ENCODE data around the gene ZBTB22. TPM values are rescaled to one million over a fixed set of nuclear protein-coding genes. Genes with fewer than 3 reads are reported as not detected.

Gene ZBTB22
- total RNA-seq, 5 donors from 2014 or later (not counting 1 experiment from before 2014, with no cell fraction given), result 17.6 to 32.0 (median 26.3) TPM

GRCh38 chr6:33279971-33280511, 37.5 kb downstream of the ZBTB22 start:
- ATAC-seq (replicated peaks in 1 of 4) (no peak), DNase-seq (peak in 2 of 35 experiments; percentile 27 to 43)
- peaks cover 10 to 62% of the 10 kb centered on the region in 2 donors for H3K36me3 ChIP-seq (ENCODE audit: control insufficient read depth in 2 of 2, extremely low read depth in 1 of 2, insufficient read depth in 1 of 2, low read length in 1 of 2)
- Mint-ChIP-seq H3K27me3 (no peaks in the 10 kb centered on the region), H3K27ac (peak overlapping the region; percentile 49 to 68), H3K9me3 (no peaks in the 10 kb centered on the region), H3K4me1 (peaks cover 37 to 48% (median 39%) of the 10 kb centered on the region in 3 donors), H3K4me3 (no peak overlapping the region), H3K36me3 (peaks cover 27% of the 10 kb centered on the region)
- no peak overlapping the region for H3K27ac ChIP-seq (ENCODE audit: low read length)
- no peak overlapping the region for H3K4me3 ChIP-seq (ENCODE audit: control insufficient read depth in 1 of 2, extremely low read depth in 1 of 2, low read length in 1 of 2)
- ChIA-PET POLR2A (no interaction called here), CTCF (no interaction called here)
- 60% methylated on average over 1 of the region's 5 CpGs for WGBS (ENCODE audit: insufficient coverage)
- H3K9me3 ChIP-seq, result no peaks in the 10 kb centered on the region
- no peaks in the 10 kb centered on the region for H3K27me3 ChIP-seq (replicated peaks in 1 of 2; ENCODE audit: control insufficient read depth in 2 of 2, extremely low read depth in 1 of 2, insufficient read depth in 2 of 2, low read length in 1 of 2)
- peaks cover 9 to 53% of the 10 kb centered on the region in 2 experiments for H3K4me1 ChIP-seq (ENCODE audit: control insufficient read depth in 1 of 2, extremely low read depth in 1 of 2, insufficient read depth in 2 of 2, low read length in 2 of 2)

DNA sequence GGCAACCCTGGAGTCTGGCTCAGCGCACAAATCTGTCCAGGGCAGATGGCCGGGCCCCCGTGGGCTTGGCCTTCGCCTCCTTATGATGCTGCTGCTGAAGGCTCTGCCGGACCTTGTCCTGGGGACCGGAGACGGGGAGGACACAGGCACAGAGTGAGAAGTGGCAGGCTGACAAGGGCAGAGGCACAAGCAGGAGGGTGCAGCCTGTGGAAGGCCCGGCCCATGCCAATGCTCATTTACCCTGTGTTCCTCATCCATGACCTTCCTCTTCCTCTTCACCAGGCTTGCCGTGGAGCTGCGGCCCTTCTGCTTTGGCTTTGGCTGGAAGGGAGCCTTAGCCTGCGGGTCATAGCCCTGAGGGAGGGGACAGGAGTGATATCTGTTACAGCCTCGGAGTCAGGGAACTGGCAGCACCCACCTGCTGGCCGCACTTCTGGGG, 38.3 kb downstream of the ZBTB22 start:
- ATAC-seq (replicated peaks in 1 of 4), result no peak
- no peaks in the 10 kb centered on the region for H3K27me3 Mint-ChIP-seq
- Histone ChIP-seq H3K36me3 (ENCODE audit: control insufficient read depth in 2 of 2, extremely low read depth in 1 of 2, insufficient read depth in 1 of 2, low read length in 1 of 2) (peaks cover 10 to 67% of the 10 kb centered on the region in 2 donors), H3K4me1 (ENCODE audit: control insufficient read depth in 1 of 2, extremely low read depth in 1 of 2, insufficient read depth in 2 of 2, low read length in 2 of 2) (peaks cover 14 to 57% of the 10 kb centered on the region in 2 experiments), H3K9me3 (no peaks in the 10 kb centered on the region), H3K27ac (ENCODE audit: low read length) (peak overlapping the region; percentile 72), H3K4me3 (ENCODE audit: control insufficient read depth in 1 of 2, extremely low read depth in 1 of 2, low read length in 1 of 2) (no peak overlapping the region), H3K27me3 (replicated peaks in 1 of 2; ENCODE audit: control insufficient read depth in 2 of 2, extremely low read depth in 1 of 2, insufficient read depth in 2 of 2, low read length in 1 of 2) (no peaks in the 10 kb centered on the region)
- WGBS (ENCODE audit: insufficient coverage), result 93% methylated on average over 7 of the region's 13 CpGs
- no peak for DNase-seq
- H3K36me3 Mint-ChIP-seq, result peaks cover 32% of the 10 kb centered on the region
- ChIA-PET CTCF (no interaction called here), POLR2A (interaction anchor here in 1 of 2 donors (3.0 kb wide), 1 partner anchor 10 kb away, joined by 10 read pairs; the partner anchor contains the start of genes PFDN6 and WDR46)
- peak overlapping the region; percentile 49 to 68 for H3K27ac Mint-ChIP-seq
- peaks cover 44 to 55% (median 47%) of the 10 kb centered on the region in 3 donors for H3K4me1 Mint-ChIP-seq
- H3K4me3 Mint-ChIP-seq, result peak overlapping the region in 1 of 3 donors; percentile 31
- H3K9me3 Mint-ChIP-seq, result no peaks in the 10 kb centered on the region

GRCh38 chr6:33278810-33279209, 38.7 kb downstream of the ZBTB22 start:
- DNase-seq (no peak), ATAC-seq (replicated peaks in 1 of 4) (no peak)
- H3K36me3 Mint-ChIP-seq, result peaks cover 32% of the 10 kb centered on the region
- POLR2A ChIA-PET, result interaction anchor here in 1 of 2 donors (3.0 kb wide), 1 partner anchor 11 kb away, joined by 10 read pairs; the partner anchor contains the start of genes PFDN6 and WDR46
- WGBS (ENCODE audit: insufficient coverage), result 83% methylated on average over 1 of the region's 3 CpGs
- CTCF ChIA-PET, result interaction anchor here in 1 of 2 donors (0.6 to 1.9 kb wide), 2 partner anchors 10 to 39 kb away, joined by 5 to 6 read pairs; partner anchors contain the start of genes PFDN6, WDR46 and ZBTB22
- Histone ChIP-seq H3K4me3 (ENCODE audit: control insufficient read depth in 1 of 2, extremely low read depth in 1 of 2, low read length in 1 of 2) (no peak overlapping the region), H3K4me1 (ENCODE audit: control insufficient read depth in 1 of 2, extremely low read depth in 1 of 2, insufficient read depth in 2 of 2, low read length in 2 of 2) (peaks cover 18 to 62% of the 10 kb centered on the region in 2 experiments), H3K27me3 (replicated peaks in 1 of 2; ENCODE audit: control insufficient read depth in 2 of 2, extremely low read depth in 1 of 2, insufficient read depth in 2 of 2, low read length in 1 of 2) (no peaks in the 10 kb centered on the region), H3K36me3 (ENCODE audit: control insufficient read depth in 2 of 2, extremely low read depth in 1 of 2, insufficient read depth in 1 of 2, low read length in 1 of 2) (peaks cover 10 to 71% of the 10 kb centered on the region in 2 donors), H3K27ac (ENCODE audit: low read length) (peak overlapping the region; percentile 72), H3K9me3 (no peaks in the 10 kb centered on the region)
- no peaks in the 10 kb centered on the region for H3K27me3 Mint-ChIP-seq
- peak overlapping the region; percentile 94 to 96 for H3K27ac Mint-ChIP-seq
- H3K9me3 Mint-ChIP-seq, result no peaks in the 10 kb centered on the region
- peaks cover 49 to 57% (median 51%) of the 10 kb centered on the region in 3 donors for H3K4me1 Mint-ChIP-seq
- H3K4me3 Mint-ChIP-seq, result peak overlapping the region; percentile 90 to 94 (median 92)

- peaks cover 53 to 61% (median 55%) of the 10 kb centered on the region in 3 donors for H3K4me1 Mint-ChIP-seq
- DNase-seq (no peak), ATAC-seq (replicated peaks in 1 of 4) (no peak)
- CTCF ChIA-PET, result interaction anchor here in 1 of 2 donors (0.6 to 1.9 kb wide), 2 partner anchors 10 to 39 kb away, joined by 5 to 6 read pairs; partner anchors contain the start of genes PFDN6, WDR46 and ZBTB22
- H3K4me3 ChIP-seq (ENCODE audit: control insufficient read depth in 1 of 2, extremely low read depth in 1 of 2, low read length in 1 of 2), result peak overlapping the region in 1 of 2 donors; percentile 83
- H3K4me3 Mint-ChIP-seq, result peak overlapping the region; percentile 90 to 94 (median 92)
- 90% methylated on average over 7 of the region's 9 CpGs for WGBS (ENCODE audit: insufficient coverage)
- H3K27me3 ChIP-seq (replicated peaks in 1 of 2; ENCODE audit: control insufficient read depth in 2 of 2, extremely low read depth in 1 of 2, insufficient read depth in 2 of 2, low read length in 1 of 2), result no peaks in the 10 kb centered on the region
- H3K36me3 ChIP-seq (ENCODE audit: control insufficient read depth in 2 of 2, extremely low read depth in 1 of 2, insufficient read depth in 1 of 2, low read length in 1 of 2), result peaks cover 10 to 73% of the 10 kb centered on the region in 2 donors
- peaks cover 34% of the 10 kb centered on the region for H3K36me3 Mint-ChIP-seq
- H3K27me3 Mint-ChIP-seq, result no peaks in the 10 kb centered on the region
- no peaks in the 10 kb centered on the region for H3K9me3 Mint-ChIP-seq
- H3K9me3 ChIP-seq, result no peaks in the 10 kb centered on the region
- peak overlapping the region; percentile 72 for H3K27ac ChIP-seq (ENCODE audit: low read length)
- POLR2A ChIA-PET, result interaction anchor here in 1 of 2 donors (0.7 to 3.0 kb wide), 2 partner anchors 11 to 28 kb away, joined by 3 to 10 read pairs; partner anchors contain the start of genes PFDN6 and WDR46
- peak overlapping the region; percentile 94 to 96 for H3K27ac Mint-ChIP-seq
- peaks cover 22 to 66% of the 10 kb centered on the region in 2 experiments for H3K4me1 ChIP-seq (ENCODE audit: control insufficient read depth in 1 of 2, extremely low read depth in 1 of 2, insufficient read depth in 2 of 2, low read length in 2 of 2)
Measured at GRCh38 chr6:33278392-33278741, 39.2 kb downstream of the ZBTB22 start.

GRCh38 chr6:33277663-33278391, 39.7 kb downstream of the ZBTB22 start:
- CTCF ChIA-PET, result interaction anchor here (0.6 to 1.9 kb wide), 10 partner anchors 11 to 307 kb away, joined by 3 to 6 read pairs (median 4); partner anchors contain the start of genes PFDN6 (in 1 of the 2), RGL2 (in 1 of the 2) and WDR46 (in 1 of the 2)
- Histone ChIP-seq H3K36me3 (ENCODE audit: control insufficient read depth in 2 of 2, extremely low read depth in 1 of 2, insufficient read depth in 1 of 2, low read length in 1 of 2) (peaks cover 10 to 72% of the 10 kb centered on the region in 2 donors), H3K4me1 (ENCODE audit: control insufficient read depth in 1 of 2, extremely low read depth in 1 of 2, insufficient read depth in 2 of 2, low read length in 2 of 2) (peaks cover 28 to 72% of the 10 kb centered on the region in 2 experiments), H3K27me3 (replicated peaks in 1 of 2; ENCODE audit: control insufficient read depth in 2 of 2, extremely low read depth in 1 of 2, insufficient read depth in 2 of 2, low read length in 1 of 2) (no peaks in the 10 kb centered on the region), H3K4me3 (ENCODE audit: control insufficient read depth in 1 of 2, extremely low read depth in 1 of 2, low read length in 1 of 2) (peak overlapping the region; percentile 60 to 83), H3K27ac (ENCODE audit: low read length) (peak overlapping the region; percentile 72), H3K9me3 (no peaks in the 10 kb centered on the region)
- H3K4me1 Mint-ChIP-seq, result peaks cover 59 to 67% (median 61%) of the 10 kb centered on the region in 3 donors
- peak overlapping the region; percentile 90 to 94 (median 92) for H3K4me3 Mint-ChIP-seq
- no peaks in the 10 kb centered on the region for H3K9me3 Mint-ChIP-seq
- POLR2A ChIA-PET, result interaction anchor here (0.5 to 3.0 kb wide), 9 partner anchors 11 to 1082 kb away, joined by 3 to 10 read pairs (median 3); partner anchors contain the start of genes PFDN6 (in 2 of the 2), WDR46 (in 2 of the 2), CUTA (in 1 of the 2) and ZBTB22 (in 1 of the 2)
- H3K27ac Mint-ChIP-seq, result peak overlapping the region; percentile 94 to 96
- peaks cover 37% of the 10 kb centered on the region for H3K36me3 Mint-ChIP-seq
- DNase-seq (peak in 16 of 35 experiments; percentile 7 to 51 (median 26)), ATAC-seq (replicated peaks in 1 of 4) (peak in 3 of 4 experiments; percentile 3 to 25 (median 7))
- H3K27me3 Mint-ChIP-seq, result no peaks in the 10 kb centered on the region
- WGBS (ENCODE audit: insufficient coverage), result 23% methylated on average over 31 of the region's 39 CpGs
